Transverse colon (tissue), 4 donors: ENCODE results near the gene KCNH1. TPM values are rescaled to one million over a fixed set of nuclear protein-coding genes. Genes with fewer than 3 reads are reported as not detected.

Source experiments
- DNase-seq: peaks from one replicate; pipeline ENCODE4 v3.0.0-alpha.2; 2019
- H3K27ac ChIP-seq, 4 donors: fragments of 200-600 bp; sonication (generic); 2 replicates each; pipeline ENCODE4 v1.5.1; 2016 to 2018; ENCODE audit warnings: inconsistent platforms in 4 of 4
- H3K27me3 ChIP-seq: fragments of 200-600 bp; sonication (generic); 2 replicates; pipeline ENCODE4 v1.5.1; 2017; ENCODE audit warnings: inconsistent platforms
- H3K36me3 ChIP-seq, 4 donors: fragments of 200-600 bp; sonication (generic); 2 replicates each; pipeline ENCODE4 v1.5.1; 2017 to 2019; ENCODE audit warnings: inconsistent platforms in 4 of 4
- H3K4me1 ChIP-seq, 4 donors: fragments of 200-600 bp; sonication (generic); 2 replicates each; pipeline ENCODE4 v1.5.1; 2017 to 2020; ENCODE audit warnings: inconsistent platforms in 4 of 4
- H3K4me3 ChIP-seq, 4 donors: fragments of 200-600 bp; sonication (generic); 1 replicate in 1 of 4; 2 replicates in 3 of 4; pipeline versions ENCODE4 v1.5.1 to v1.6.1; 2017 to 2019; ENCODE audit warnings: inconsistent platforms in 4 of 4
- H3K9me3 ChIP-seq, 2 donors: fragments of 200-600 bp; sonication (generic); 2 replicates each; pipeline ENCODE4 v1.5.1; 2017 to 2019; ENCODE audit warnings: inconsistent platforms in 2 of 2
- EP300 ChIP-seq: sonication (generic); formaldehyde crosslinking; IDR thresholded peaks from one replicate; pipeline ENCODE4 v1.6.1; 2017; ENCODE audit warnings: antibody characterized with exemption, low read depth
- POLR2A ChIP-seq: fragments of 450-650 bp; IDR thresholded peaks from one replicate; pipeline ENCODE4 v1.6.1; 2016; ENCODE audit warnings: antibody characterized with exemption, mild to moderate bottlenecking, moderate library complexity
- POLR2AphosphoS5 ChIP-seq, 3 donors: sonication (generic); formaldehyde crosslinking; IDR thresholded peaks; one replicate each; pipeline ENCODE4 v1.6.1; 2016; ENCODE audit warnings: antibody characterized with exemption in 3 of 3
- WGBS, 2 donors: methylation state at CpG; one replicate each; pipeline ENCODE4 v1.1.5; 2018; ENCODE audit warnings: low coverage in 1 of 2; 5-methylcytosine and 5-hydroxymethylcytosine counted together
- in situ Hi-C, 4 donors: fragments of 200-750 bp; cut with MboI; loops; one replicate each; pipeline versions ENCODE4 v1.15.0 to v1.15.1; 2017; ENCODE audit warnings: low sequenced_read_pairs in 3 of 4, low pct_ligation_motif_present in 1 of 4, low pct_unique_long_range_greater_than_20kb in 1 of 4
- intact Hi-C: fragments of 100-400 bp; cut with DNase I; formaldehyde crosslinking; loops from one replicate; pipeline ENCODE4 v1.15.1; 2023; ENCODE audit warnings: low total_unique reads
- total RNA-seq, 4 donors: library from RNA; depleted of rRNA; stranded (reverse); fragments of >200 nt; gene quantifications; one replicate each; pipeline ENCODE4 v1.1.0, GENCODE V29; 2016
- TF ChIP-seq, protein P1 (sequence below), 5 experiments: fragments of 200-600 bp in 3 of 5; fragments of 450-650 bp in 2 of 5; sonication (generic) in 3 of 5; IDR thresholded peaks; 1 replicate in 2 of 5; 2 replicates in 3 of 5; pipeline ENCODE4 v1.5.1; 2016 to 2017; ENCODE audit warnings: antibody characterized with exemption in 5 of 5, inconsistent platforms in 3 of 5, mild to moderate bottlenecking in 2 of 5, moderate library complexity in 1 of 5

The KCNH1 gene
- total RNA-seq, 4 donors from 2014 or later = 0.55 to 9.4 (median 2.2) TPM

DNA sequence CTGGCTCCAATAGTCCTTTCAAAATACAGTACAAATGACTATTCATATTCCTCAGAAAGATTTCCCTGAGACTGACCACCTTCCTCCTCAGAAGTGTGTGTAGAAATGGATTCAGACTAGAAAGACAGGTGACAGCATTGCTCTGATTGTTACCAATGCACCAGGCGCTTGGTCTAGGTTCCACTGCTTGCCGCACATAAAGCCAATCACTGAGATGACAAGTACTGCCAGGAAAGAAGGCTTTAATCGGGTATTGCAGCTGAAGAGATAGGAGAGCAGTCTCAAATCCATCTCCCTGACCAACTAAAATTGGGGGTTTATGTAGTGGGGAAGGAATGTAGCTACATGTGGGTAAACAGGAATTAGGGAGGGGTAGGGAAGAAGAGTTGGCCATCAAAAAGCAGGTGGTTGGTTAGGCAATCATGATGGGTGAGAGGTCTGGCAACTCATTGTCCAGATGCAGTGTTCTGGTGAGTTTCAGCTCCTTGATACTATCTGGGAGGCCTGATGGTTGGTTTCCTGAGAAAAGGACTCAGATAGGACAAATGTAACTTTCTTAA, 98.0 kb downstream of the KCNH1 start:
- no peak for DNase-seq
- in situ Hi-C loops (no loop called here), intact Hi-C loops (no loop called here)
- Histone ChIP-seq H3K4me3 (no peak overlapping the region), H3K9me3 (no peaks in the 10 kb centered on the region), H3K27ac (no peak overlapping the region), H3K36me3 (no peaks in the 10 kb centered on the region), H3K4me1 (no peaks in the 10 kb centered on the region), H3K27me3 (no peaks in the 10 kb centered on the region)
- 85 to 93% methylated on average over 3 of the region's 3 CpGs for WGBS, 2 donors
- TF ChIP-seq POLR2AphosphoS5 (IDR thresholded peaks at IDR 0.05) (no peak), EP300 (no peak), POLR2A (no peak)
- TF ChIP-seq, protein P1, sequence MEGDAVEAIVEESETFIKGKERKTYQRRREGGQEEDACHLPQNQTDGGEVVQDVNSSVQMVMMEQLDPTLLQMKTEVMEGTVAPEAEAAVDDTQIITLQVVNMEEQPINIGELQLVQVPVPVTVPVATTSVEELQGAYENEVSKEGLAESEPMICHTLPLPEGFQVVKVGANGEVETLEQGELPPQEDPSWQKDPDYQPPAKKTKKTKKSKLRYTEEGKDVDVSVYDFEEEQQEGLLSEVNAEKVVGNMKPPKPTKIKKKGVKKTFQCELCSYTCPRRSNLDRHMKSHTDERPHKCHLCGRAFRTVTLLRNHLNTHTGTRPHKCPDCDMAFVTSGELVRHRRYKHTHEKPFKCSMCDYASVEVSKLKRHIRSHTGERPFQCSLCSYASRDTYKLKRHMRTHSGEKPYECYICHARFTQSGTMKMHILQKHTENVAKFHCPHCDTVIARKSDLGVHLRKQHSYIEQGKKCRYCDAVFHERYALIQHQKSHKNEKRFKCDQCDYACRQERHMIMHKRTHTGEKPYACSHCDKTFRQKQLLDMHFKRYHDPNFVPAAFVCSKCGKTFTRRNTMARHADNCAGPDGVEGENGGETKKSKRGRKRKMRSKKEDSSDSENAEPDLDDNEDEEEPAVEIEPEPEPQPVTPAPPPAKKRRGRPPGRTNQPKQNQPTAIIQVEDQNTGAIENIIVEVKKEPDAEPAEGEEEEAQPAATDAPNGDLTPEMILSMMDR (IDR thresholded peaks at IDR 0.05) = no peak

DNA sequence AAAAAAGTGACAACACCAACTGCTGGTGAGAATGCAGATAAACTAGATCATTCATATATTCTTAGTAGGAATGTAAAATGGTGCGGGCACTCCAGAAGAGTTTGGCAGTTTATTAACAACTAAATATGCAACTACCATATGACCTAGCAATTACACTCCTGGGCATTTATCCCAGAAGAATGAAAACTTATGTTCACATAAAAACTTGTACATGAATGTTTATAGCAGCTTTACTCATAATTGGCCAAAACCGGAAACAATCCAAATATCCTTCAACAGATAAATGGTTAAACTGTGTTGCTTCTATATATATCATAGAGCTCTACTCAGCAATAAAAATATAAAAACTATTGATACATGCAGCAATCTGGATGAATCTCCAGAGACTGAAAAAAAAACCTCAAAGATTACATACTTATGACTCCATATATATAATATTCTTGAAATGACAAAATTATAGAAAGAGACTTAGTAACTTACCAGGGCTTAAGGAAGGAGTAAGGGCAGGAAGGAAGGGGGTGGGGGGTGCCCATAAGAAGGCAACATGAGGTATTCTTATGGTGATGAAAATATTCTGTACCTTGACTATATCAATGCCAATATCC, 99.9 kb downstream of the KCNH1 start:
- 68 to 81% methylated on average over 2 of the region's 2 CpGs for WGBS, 2 donors
- H3K9me3 ChIP-seq = no peaks in the 10 kb centered on the region
- no peaks in the 10 kb centered on the region for H3K4me1 ChIP-seq
- no peak overlapping the region for H3K27ac ChIP-seq
- in situ Hi-C loops = no loop called here
- H3K36me3 ChIP-seq = no peaks in the 10 kb centered on the region
- no peak for TF ChIP-seq POLR2A
- TF ChIP-seq POLR2AphosphoS5 (IDR thresholded peaks at IDR 0.05) = no peak
- TF ChIP-seq EP300 = no peak
- TF ChIP-seq, protein P1 (IDR thresholded peaks at IDR 0.05) = no peak
- DNase-seq = no peak
- no peaks in the 10 kb centered on the region for H3K27me3 ChIP-seq
- intact Hi-C loops = no loop called here
- H3K4me3 ChIP-seq = no peak overlapping the region

DNA sequence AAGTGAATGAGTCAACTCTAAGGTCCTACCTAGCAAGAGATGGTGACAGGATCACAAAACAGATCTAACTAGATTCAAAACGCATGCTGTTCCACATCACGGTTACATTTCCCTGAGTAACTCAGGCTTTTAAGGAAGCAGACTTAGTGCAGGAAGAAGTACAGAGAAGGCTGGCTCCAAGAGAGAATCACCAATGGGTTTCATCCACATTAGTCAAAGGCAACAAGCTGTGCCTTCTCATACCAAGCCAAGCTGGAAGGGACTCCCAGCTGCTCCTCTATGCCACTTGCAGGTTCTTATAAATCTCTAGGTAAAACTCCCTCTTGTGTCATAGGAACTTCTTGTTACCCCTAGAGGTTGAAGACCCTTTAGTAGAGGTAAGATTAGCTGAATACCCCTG, 109.0 kb downstream of the KCNH1 start:
- Histone ChIP-seq H3K4me3 (no peak overlapping the region), H3K4me1 (no peaks in the 10 kb centered on the region), H3K9me3 (no peaks in the 10 kb centered on the region), H3K27me3 (no peaks in the 10 kb centered on the region), H3K27ac (no peak overlapping the region), H3K36me3 (no peaks in the 10 kb centered on the region)
- DNase-seq = no peak
- intact Hi-C loops (no loop called here), in situ Hi-C loops (no loop called here)
- TF ChIP-seq, protein P1 (IDR thresholded peaks at IDR 0.05) = no peak
- no peak for TF ChIP-seq EP300
- TF ChIP-seq POLR2A = no peak
- no peak for TF ChIP-seq POLR2AphosphoS5 (IDR thresholded peaks at IDR 0.05)
- WGBS, 2 donors = 79 to 80% methylated on average over 1 to 2 of the region's 2 CpGs

DNA sequence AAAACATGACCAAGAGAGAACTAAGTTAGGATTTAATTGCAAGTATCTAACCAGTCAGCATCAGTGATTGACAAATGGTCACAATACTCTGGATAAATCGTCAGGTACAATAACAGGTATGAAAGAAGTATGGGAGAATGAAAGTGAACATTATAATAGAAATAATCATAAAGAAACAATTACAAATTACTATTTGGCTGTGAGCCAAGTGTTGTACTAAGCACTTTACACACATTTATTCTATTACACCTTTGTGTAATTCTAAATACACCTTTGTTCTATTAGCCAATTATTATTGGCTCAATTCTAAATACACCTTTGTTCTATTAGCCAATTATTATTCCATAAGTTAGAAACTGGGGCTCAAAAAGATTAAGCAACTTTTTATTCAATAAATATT, 114.7 kb downstream of the KCNH1 start:
- no peaks in the 10 kb centered on the region for H3K27me3 ChIP-seq
- no peak overlapping the region for H3K27ac ChIP-seq
- no peak overlapping the region for H3K4me3 ChIP-seq
- no peaks in the 10 kb centered on the region for H3K4me1 ChIP-seq
- no peaks in the 10 kb centered on the region for H3K36me3 ChIP-seq
- no peak for TF ChIP-seq POLR2AphosphoS5 (IDR thresholded peaks at IDR 0.05)
- no peak for TF ChIP-seq EP300
- no peak for DNase-seq
- in situ Hi-C loops = no loop called here
- no peaks in the 10 kb centered on the region for H3K9me3 ChIP-seq
- 22 to 29% methylated on average over 1 of the region's 1 CpG for WGBS, 2 donors
- intact Hi-C loops = loop anchor here (5.0 kb wide), 1 partner anchor 1382 kb away; no protein-coding TSS in a partner anchor
